ENCODE results near the gene RBM43.

The RBM43 gene

GRCh38 chr2:151217343-151217742, 44.3 kb downstream of the RBM43 start:
- DNase-seq (ENCODE audit: low spot score) = no peak

GRCh38 chr2:151207100-151207499, 54.6 kb downstream of the RBM43 start:
- no peak for DNase-seq (ENCODE audit: low spot score)

GRCh38 chr2:151206446-151206968, 55.2 kb downstream of the RBM43 start:
- DNase-seq (ENCODE audit: low spot score) = no peak

DNA sequence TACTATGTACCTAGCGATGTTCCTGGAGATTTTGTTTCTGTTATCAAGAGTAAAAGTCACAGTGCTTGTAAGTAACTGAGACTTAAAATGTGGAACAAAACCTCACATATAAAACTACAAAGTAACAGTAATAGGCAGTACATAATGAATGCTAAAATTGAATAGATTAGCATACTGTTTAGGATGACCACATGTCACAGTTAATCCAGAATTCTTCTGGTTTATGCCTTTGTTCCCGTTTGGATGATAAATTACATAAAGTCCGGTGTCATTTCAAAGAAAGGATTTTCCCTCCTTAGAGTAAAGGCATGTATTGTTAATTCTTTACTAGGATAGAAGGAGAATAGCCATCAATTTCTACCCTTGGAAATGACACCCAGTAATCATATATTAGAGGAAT, 56.1 kb downstream of the RBM43 start:
- no peak for DNase-seq (ENCODE audit: low spot score)

- DNase-seq (ENCODE audit: low spot score) = no peak
Observed at GRCh38 chr2:151204756-151205155, 56.9 kb downstream of the RBM43 start.

DNA sequence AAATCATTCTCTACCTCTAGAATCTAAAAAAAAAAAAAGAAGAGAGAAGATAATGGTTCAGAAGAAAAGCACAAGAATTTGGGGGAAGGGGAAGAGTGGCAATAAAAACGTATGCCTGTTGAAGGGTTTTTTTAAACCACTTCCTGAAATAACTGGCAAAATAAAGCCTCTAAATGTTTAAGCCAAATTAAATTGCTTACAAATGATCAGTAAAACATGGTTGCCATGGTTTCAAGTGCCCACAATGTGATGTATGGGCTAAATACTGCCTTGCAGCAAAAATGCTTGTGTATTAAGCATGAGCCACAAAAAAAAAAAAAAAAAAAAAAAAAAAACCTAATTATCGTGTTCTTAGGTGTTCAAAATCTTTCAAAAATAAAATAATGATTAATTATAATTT, 60.8 kb downstream of the RBM43 start:
- DNase-seq (ENCODE audit: low spot score) = no peak

GRCh38 chr2:151200277-151200676, 61.4 kb downstream of the RBM43 start:
- no peak for DNase-seq (ENCODE audit: low spot score)

GRCh38 chr2:151198645-151199044, 63.0 kb downstream of the RBM43 start:
- no peak for DNase-seq (ENCODE audit: low spot score)

Data from iPS-NIHi11 (cell line).